Ectodermal cell (in vitro differentiated cells): ENCODE measurements around the gene ZNF354C.

ENCODE experiments used
- H3K27ac ChIP-seq: 2 replicates; pipeline ENCODE4 v1.7.0; 2013; ENCODE audit warnings: mild to moderate bottlenecking, low read depth, low read length; ENCODE audit not compliant: insufficient read depth, poor library complexity, severe bottlenecking
- H3K27me3 ChIP-seq: 2 replicates; pipeline ENCODE4 v1.7.0; 2013; ENCODE audit warnings: mild to moderate bottlenecking, low read length; ENCODE audit not compliant: insufficient read depth, control insufficient read depth, poor library complexity, severe bottlenecking
- H3K36me3 ChIP-seq: one replicate; pipeline ENCODE4 v1.7.0; 2013; ENCODE audit warnings: low read length; ENCODE audit not compliant: control insufficient read depth, insufficient read depth
- H3K4me1 ChIP-seq: one replicate; pipeline ENCODE4 v1.7.0; 2013; ENCODE audit warnings: low read length; ENCODE audit not compliant: control insufficient read depth, insufficient read depth
- H3K4me3 ChIP-seq: 2 replicates; pipeline ENCODE4 v1.7.0; 2013; ENCODE audit warnings: low read depth, low read length, control low read depth; ENCODE audit not compliant: insufficient read depth
- H3K9me3 ChIP-seq: 2 replicates; pipeline ENCODE4 v1.7.0; 2013; ENCODE audit warnings: mild to moderate bottlenecking, low read length, moderate library complexity; ENCODE audit not compliant: control insufficient read depth
- WGBS, 2 experiments: methylation state at CpG; one replicate each; pipeline ENCODE4 v1.1.7; 2013; ENCODE audit warnings: missing lambda C conversion rate in 2 of 2; 5-methylcytosine and 5-hydroxymethylcytosine counted together

ZNF354C gene

GRCh38 chr5:179113945-179114641, 53.9 kb downstream of the ZNF354C start:
- no peaks in the 10 kb centered on the region for H3K4me1 ChIP-seq
- no peak overlapping the region for H3K27ac ChIP-seq
- no peaks in the 10 kb centered on the region for H3K9me3 ChIP-seq
- no peaks in the 10 kb centered on the region for H3K36me3 ChIP-seq
- no peak overlapping the region for H3K4me3 ChIP-seq
- H3K27me3 ChIP-seq: no peaks in the 10 kb centered on the region
- 83 to 85% methylated on average over 12 of the region's 12 CpGs for WGBS, 2 experiments

GRCh38 chr5:179114756-179115155, 54.6 kb downstream of the ZNF354C start:
- no peak overlapping the region for H3K27ac ChIP-seq
- H3K4me1 ChIP-seq: no peaks in the 10 kb centered on the region
- no peak overlapping the region for H3K4me3 ChIP-seq
- H3K36me3 ChIP-seq: no peaks in the 10 kb centered on the region
- H3K27me3 ChIP-seq: no peaks in the 10 kb centered on the region
- WGBS, 2 experiments: 84 to 86% methylated on average over 7 of the region's 7 CpGs
- no peaks in the 10 kb centered on the region for H3K9me3 ChIP-seq

- Histone ChIP-seq H3K4me1 (no peaks in the 10 kb centered on the region), H3K27me3 (no peaks in the 10 kb centered on the region), H3K27ac (no peak overlapping the region), H3K36me3 (no peaks in the 10 kb centered on the region), H3K9me3 (no peaks in the 10 kb centered on the region), H3K4me3 (no peak overlapping the region)
- 88 to 91% methylated on average over 3 of the region's 5 CpGs for WGBS, 2 experiments
These were observed 55.1 kb downstream of the ZNF354C start for GRCh38 chr5:179115307-179115706.

GRCh38 chr5:179115845-179116524, 55.8 kb downstream of the ZNF354C start:
- Histone ChIP-seq H3K4me1 (no peaks in the 10 kb centered on the region), H3K4me3 (no peak overlapping the region), H3K36me3 (no peaks in the 10 kb centered on the region), H3K27ac (no peak overlapping the region), H3K27me3 (no peaks in the 10 kb centered on the region), H3K9me3 (no peaks in the 10 kb centered on the region)
- WGBS, 2 experiments: 85 to 88% methylated on average over 8 of the region's 9 CpGs

- Histone ChIP-seq H3K4me1 (no peaks in the 10 kb centered on the region), H3K9me3 (no peaks in the 10 kb centered on the region), H3K27ac (no peak overlapping the region), H3K27me3 (no peaks in the 10 kb centered on the region), H3K36me3 (no peaks in the 10 kb centered on the region), H3K4me3 (no peak overlapping the region)
- 81 to 86% methylated on average over 4 of the region's 4 CpGs for WGBS, 2 experiments
These were observed 58.2 kb downstream of the ZNF354C start for GRCh38 chr5:179118338-179118737.

- no peak overlapping the region for H3K27ac ChIP-seq
- no peak overlapping the region for H3K4me3 ChIP-seq
- H3K9me3 ChIP-seq: no peaks in the 10 kb centered on the region
- no peaks in the 10 kb centered on the region for H3K27me3 ChIP-seq
- 87 to 90% methylated on average over 10 of the region's 10 CpGs for WGBS, 2 experiments
- H3K4me1 ChIP-seq: no peaks in the 10 kb centered on the region
- no peaks in the 10 kb centered on the region for H3K36me3 ChIP-seq
These were observed 58.7 kb downstream of the ZNF354C start for GRCh38 chr5:179118756-179119414.

GRCh38 chr5:179119415-179120170, 59.4 kb downstream of the ZNF354C start:
- Histone ChIP-seq H3K27ac (no peak overlapping the region), H3K36me3 (no peaks in the 10 kb centered on the region), H3K9me3 (no peaks in the 10 kb centered on the region), H3K4me1 (no peaks in the 10 kb centered on the region), H3K27me3 (no peaks in the 10 kb centered on the region), H3K4me3 (no peak overlapping the region)
- WGBS, 2 experiments: 88 to 89% methylated on average over 15 of the region's 15 CpGs

- Histone ChIP-seq H3K36me3 (no peaks in the 10 kb centered on the region), H3K4me1 (no peaks in the 10 kb centered on the region), H3K27ac (no peak overlapping the region), H3K4me3 (no peak overlapping the region), H3K27me3 (no peaks in the 10 kb centered on the region), H3K9me3 (no peaks in the 10 kb centered on the region)
- WGBS, 2 experiments: 94 to 96% methylated on average over 35 of the region's 35 CpGs
These were observed 60.3 kb downstream of the ZNF354C start for GRCh38 chr5:179120421-179120861.

- no peaks in the 10 kb centered on the region for H3K27me3 ChIP-seq
- H3K4me3 ChIP-seq: no peak overlapping the region
- H3K4me1 ChIP-seq: no peaks in the 10 kb centered on the region
- no peak overlapping the region for H3K27ac ChIP-seq
- no peaks in the 10 kb centered on the region for H3K9me3 ChIP-seq
- no peaks in the 10 kb centered on the region for H3K36me3 ChIP-seq
- 95 to 96% methylated on average over 75 of the region's 75 CpGs for WGBS, 2 experiments
These were observed 60.9 kb downstream of the ZNF354C start for GRCh38 chr5:179120951-179121666.
